Measurements from ENCODE around the gene ILKAP.
A peak's percentile ranks its signal among the peaks of the same experiment; 100 is the strongest.

ILKAP gene

DNA sequence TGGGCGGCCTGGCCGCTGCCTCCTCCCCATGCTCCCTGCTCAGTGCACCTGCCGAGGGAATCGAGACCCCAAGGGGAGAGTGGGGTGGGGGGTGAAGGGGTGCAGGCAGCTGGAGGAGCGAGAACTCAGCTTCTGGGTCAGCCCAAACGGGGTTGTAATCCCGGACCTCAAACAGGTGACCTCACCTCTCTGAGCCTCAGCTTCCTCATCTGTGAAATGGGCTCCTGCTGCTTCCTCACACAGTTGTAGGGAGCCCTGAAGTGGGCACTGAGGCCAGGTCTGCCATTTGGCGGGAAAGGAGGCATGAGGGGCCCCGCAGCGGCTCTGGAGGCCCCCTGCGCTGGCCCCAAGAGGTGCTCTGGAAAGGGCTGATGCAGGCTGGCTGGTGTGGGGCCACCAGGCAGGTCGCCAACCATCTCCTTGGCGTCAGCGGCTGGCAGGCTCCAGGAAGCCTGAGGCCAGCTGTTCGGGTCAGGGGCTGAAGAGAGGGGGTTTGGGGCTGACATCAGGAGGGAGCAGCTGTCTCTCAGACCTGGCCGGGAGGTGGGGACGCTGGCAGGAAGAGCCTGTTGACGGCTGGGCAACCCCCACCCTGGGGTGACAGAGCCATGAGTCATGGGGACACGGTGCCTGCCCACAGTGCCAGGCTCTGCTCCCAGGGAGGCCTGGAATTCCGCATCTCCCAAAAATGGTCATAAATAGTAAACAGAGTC, 60.1 kb downstream of the ILKAP start:
- FAIRE-seq: no peak
- TF ChIP-seq POLR2AphosphoS5 (IDR thresholded peaks at IDR 0.05; ENCODE audit: low read depth, low read length) (no peak), POLR2A (IDR thresholded peaks at IDR 0.05; ENCODE audit: low read depth, low read length) (no peak), TAF1 (IDR thresholded peaks at IDR 0.05; ENCODE audit: borderline replicate concordance, low read depth, low read length) (no peak)
- DNase-seq (ENCODE audit: insufficient read length): no peak

DNA sequence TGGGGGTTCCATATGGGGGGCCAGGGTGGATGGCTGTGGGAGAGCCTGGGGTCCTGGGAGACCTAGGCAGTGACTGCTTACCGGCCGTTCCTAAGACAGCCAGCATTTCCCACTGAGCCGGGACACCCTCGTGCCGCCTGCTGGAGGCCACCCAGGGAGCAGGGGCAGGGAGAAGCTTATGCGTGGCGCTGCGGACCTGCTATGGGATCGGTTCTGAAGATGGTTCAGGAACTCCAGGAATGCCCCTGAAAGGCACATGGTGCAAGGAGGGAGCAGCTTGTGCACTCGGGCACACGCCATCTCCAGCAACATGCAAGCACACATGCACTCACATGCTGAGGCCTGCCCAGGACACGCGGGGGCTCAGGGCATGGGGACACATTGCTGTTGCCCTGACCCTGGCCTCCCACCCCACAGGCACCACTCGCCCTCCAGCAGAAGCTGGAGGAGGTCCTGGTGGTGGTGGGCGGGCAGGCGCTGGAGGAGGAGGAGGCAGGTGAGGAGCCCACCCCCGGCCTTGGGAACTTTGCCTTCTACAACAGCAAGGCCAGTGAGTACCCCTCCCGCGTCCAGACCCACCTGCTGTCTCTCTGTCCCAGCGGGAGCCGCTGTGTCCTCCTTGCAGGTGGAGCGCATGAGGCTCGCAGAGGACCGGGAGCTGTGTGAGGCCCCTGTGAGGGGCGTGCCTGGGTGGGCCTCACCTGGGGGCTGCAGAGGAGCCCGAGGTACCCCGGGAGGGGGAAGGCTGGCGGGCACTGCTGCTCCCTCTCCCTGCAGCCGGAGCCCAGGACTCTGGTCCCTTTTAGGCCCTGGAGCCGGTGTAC, 60.9 kb downstream of the ILKAP start:
- no peak for FAIRE-seq
- DNase-seq (ENCODE audit: insufficient read length): no peak
- TF ChIP-seq POLR2AphosphoS5 (IDR thresholded peaks at IDR 0.05; ENCODE audit: low read depth, low read length): no peak
- TF ChIP-seq TAF1 (IDR thresholded peaks at IDR 0.05; ENCODE audit: borderline replicate concordance, low read depth, low read length): no peak
- no peak for TF ChIP-seq POLR2A (IDR thresholded peaks at IDR 0.05; ENCODE audit: low read depth, low read length)

GRCh38 chr2:238141541-238142318, 61.8 kb downstream of the ILKAP start:
- TF ChIP-seq POLR2A (IDR thresholded peaks at IDR 0.05; ENCODE audit: low read depth, low read length) (no peak), POLR2AphosphoS5 (IDR thresholded peaks at IDR 0.05; ENCODE audit: low read depth, low read length) (no peak), TAF1 (IDR thresholded peaks at IDR 0.05; ENCODE audit: borderline replicate concordance, low read depth, low read length) (no peak)
- no peak for DNase-seq (ENCODE audit: insufficient read length)
- FAIRE-seq: no peak

- DNase-seq (ENCODE audit: insufficient read length): no peak
- FAIRE-seq: no peak
- TF ChIP-seq TAF1 (IDR thresholded peaks at IDR 0.05; ENCODE audit: borderline replicate concordance, low read depth, low read length): no peak
- no peak for TF ChIP-seq POLR2A (IDR thresholded peaks at IDR 0.05; ENCODE audit: low read depth, low read length)
- no peak for TF ChIP-seq POLR2AphosphoS5 (IDR thresholded peaks at IDR 0.05; ENCODE audit: low read depth, low read length)
These were observed 62.6 kb downstream of the ILKAP start for GRCh38 chr2:238140721-238141540.

DNA sequence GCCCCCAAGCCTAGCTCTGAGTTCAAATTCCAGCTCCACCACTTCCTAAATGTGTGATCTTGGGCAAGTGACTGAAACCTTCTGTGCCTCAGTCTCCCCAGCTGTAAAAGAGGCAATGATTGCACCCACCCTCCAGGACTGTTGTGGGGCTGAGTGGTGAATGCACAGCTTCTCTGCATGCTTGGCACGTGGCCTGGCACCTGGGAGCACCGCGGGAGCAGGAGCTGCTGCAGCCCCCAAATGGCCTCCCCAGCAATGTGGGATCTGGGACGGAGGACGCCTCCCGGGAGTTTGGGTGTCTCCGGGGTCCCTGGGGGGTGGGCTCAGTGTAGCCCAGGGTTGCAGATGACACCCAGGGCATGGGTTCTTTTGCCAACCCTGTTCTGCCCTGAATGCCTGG, 63.5 kb downstream of the ILKAP start:
- DNase-seq (ENCODE audit: insufficient read length) (no peak), FAIRE-seq (no peak)
- TF ChIP-seq POLR2AphosphoS5 (IDR thresholded peaks at IDR 0.05; ENCODE audit: low read depth, low read length): no peak

DNA sequence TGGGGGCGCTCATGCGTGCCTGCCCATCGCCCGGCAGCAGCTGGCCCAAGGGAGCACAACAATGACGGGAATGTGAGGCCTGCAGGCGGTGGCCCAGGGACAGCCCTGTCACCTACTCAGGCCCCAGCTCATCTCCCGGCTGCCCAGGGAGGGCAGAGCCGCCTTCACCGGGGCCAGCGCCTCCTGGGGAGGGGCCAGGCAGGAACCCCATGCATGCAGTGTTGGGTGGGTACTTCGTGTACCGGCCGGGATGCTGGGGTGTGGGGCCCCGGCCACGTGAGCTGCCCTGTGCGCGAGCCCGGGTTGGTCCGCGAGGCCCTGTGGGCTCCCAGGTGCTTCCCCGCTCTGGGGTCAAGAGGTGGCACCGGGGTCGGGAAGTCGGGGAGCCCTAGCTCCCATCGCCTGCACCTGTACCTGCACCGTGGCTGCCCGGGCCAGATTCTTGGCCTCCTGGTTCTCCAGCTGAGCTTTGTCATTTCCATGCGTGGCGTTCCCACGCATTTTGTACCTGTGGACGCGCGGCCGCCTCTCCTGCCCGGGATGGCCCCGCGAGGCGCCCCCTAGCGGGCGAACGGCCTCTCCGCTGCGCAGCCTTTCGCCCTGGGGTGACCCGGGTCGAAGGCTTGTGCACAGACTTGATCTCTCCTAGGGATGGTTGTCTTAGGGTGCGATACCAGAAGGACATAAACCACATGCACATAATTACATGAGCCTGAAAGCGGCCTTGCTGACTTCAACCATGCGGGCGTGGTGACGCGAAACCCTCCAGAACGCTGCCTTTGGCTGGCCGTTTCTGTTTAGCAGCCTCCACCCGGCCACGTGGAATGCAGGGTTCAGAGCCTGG, 64.1 kb downstream of the ILKAP start:
- TF ChIP-seq POLR2AphosphoS5 (IDR thresholded peaks at IDR 0.05; ENCODE audit: low read depth, low read length) (no peak), POLR2A (IDR thresholded peaks at IDR 0.05; ENCODE audit: low read depth, low read length) (no peak), TAF1 (IDR thresholded peaks at IDR 0.05; ENCODE audit: borderline replicate concordance, low read depth, low read length) (no peak)
- DNase-seq (ENCODE audit: insufficient read length) (peak; percentile 64), FAIRE-seq (peak; percentile 74)

DNA sequence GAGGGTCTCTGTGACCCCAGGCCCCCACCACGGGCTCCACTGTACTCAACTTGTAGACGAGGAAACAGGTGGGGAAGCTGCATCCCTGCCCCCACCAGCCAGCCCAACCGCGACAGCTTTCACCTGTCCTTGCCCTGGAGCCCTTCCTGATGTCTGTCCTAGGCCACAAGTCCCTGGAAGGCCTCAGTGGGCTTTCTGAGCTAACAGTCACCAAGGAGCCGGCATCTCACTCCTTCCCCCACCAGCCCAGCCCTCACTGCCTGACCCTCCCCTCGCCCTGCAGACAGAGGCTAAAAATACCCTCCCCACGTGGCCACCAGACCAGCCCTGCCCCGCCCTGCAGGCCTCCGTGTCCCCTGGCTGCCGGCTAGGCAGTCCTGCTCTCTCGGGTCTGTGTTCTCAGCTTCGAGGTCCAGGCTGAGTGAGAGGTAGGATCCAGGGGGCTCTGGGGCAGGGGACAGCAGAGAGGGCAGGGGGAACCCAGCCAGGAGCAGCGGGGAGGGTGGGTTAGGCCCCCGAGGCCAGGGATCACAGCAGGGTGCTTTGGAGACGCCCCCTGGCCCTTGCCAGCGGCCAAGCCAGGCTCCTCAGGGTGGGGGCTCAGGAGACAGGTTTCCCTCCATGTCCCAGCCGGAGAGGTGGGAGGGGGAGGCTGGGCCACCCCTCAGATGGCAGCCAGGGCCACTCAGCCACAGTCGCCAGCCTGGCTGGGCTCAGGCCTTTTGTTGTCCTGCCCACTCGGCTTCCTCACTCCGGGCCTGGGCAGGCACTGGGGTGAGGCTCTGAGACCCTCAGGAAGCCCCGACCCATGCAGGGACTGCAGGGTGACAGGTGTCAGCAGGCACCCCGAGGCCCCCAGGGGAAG, 64.9 kb downstream of the ILKAP start, which contains the start of gene KLHL30:
Gene KLHL30, plus strand, starts transcription at position 338 of the 865 bp plus-strand sequence. CDS start 2,087 bp downstream, outside the sequence.
- DNase-seq (ENCODE audit: insufficient read length) (no peak), FAIRE-seq (no peak)

DNA sequence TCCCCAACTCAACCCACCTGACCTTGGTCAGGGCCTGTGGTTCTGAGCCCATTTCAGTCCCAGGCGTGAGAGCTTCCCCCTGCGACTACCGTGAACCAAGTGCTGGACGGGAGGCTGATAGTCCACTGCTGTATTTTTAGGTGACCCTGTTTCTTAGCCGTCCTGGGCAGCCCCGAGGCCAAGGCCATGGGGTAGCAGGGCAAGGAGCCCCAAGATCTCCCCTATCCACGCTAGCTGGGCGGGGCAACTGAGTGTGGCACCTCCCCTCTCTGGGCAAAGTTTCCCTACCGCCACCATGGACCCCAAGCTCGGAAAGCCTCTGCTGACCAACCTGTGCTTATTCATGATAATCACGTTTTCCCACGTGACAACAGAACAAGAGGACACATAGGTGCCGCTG, 65.6 kb downstream of the ILKAP start:
- DNase-seq (ENCODE audit: insufficient read length) (no peak), FAIRE-seq (no peak)

More for the DNA sequence above, 64.9 kb downstream of the ILKAP start, which contains the start of gene KLHL30:
- TF ChIP-seq POLR2AphosphoS5 (IDR thresholded peaks at IDR 0.05; ENCODE audit: low read depth, low read length) (no peak), TAF1 (IDR thresholded peaks at IDR 0.05; ENCODE audit: borderline replicate concordance, low read depth, low read length) (no peak), POLR2A (IDR thresholded peaks at IDR 0.05; ENCODE audit: low read depth, low read length) (no peak)

DNA sequence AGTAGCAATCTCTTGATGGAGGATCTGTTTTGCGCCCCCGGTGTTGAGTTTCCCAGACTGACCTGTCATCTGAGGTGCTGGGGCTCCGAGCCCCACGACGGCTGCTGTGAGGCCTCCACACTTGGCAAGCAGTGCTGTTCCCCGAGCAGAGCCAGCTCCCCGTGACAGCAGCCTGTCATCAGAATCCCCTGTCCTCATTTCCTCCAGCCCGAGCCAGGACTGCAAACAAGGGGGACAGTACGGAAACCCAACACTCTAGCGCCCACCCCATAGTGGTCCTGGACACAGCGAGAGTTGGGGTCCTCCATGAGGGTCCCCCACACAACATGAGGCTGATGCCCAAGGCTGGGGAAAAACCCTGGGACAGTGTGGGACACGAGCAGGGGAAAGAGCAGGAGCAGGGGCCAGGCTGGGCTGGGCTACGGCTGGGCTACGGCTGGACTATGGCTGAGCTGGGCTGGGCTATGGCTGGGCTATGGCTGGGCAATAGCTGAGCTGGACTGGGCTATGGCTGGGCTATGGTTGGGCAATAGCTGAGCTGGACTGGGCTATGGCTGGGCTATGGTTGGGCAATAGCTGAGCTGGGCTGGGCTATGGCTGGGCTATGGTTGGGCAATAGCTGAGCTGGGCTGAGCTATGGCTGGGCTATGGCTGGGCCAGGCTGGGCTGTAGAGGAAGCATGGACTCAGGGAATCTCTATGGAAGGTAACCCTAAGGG, 66.5 kb downstream of the ILKAP start:
- TF ChIP-seq TAF1 (IDR thresholded peaks at IDR 0.05; ENCODE audit: borderline replicate concordance, low read depth, low read length): no peak
- TF ChIP-seq POLR2A (IDR thresholded peaks at IDR 0.05; ENCODE audit: low read depth, low read length): no peak
- TF ChIP-seq POLR2AphosphoS5 (IDR thresholded peaks at IDR 0.05; ENCODE audit: low read depth, low read length): no peak
- FAIRE-seq (no peak), DNase-seq (ENCODE audit: insufficient read length) (no peak)

More for the DNA sequence above, 65.6 kb downstream of the ILKAP start:
- TF ChIP-seq POLR2A (IDR thresholded peaks at IDR 0.05; ENCODE audit: low read depth, low read length) (no peak), POLR2AphosphoS5 (IDR thresholded peaks at IDR 0.05; ENCODE audit: low read depth, low read length) (no peak), TAF1 (IDR thresholded peaks at IDR 0.05; ENCODE audit: borderline replicate concordance, low read depth, low read length) (no peak)

All from GM12892 (cell line).